NCI-H748 (cell line): ENCODE measurements around the gene KIF18B.
"Not testable (repeated sequence)": the region's sequence is repeated elsewhere in the genome, so short reads cannot be mapped to it uniquely, and the experiment has no call there.

ENCODE experiments used
- DNase-seq: peaks from one replicate; lab custom pipeline; 2025; ENCODE audit not compliant: unreplicated experiment; lab: John Stamatoyannopoulos, UW

KIF18B gene

DNA sequence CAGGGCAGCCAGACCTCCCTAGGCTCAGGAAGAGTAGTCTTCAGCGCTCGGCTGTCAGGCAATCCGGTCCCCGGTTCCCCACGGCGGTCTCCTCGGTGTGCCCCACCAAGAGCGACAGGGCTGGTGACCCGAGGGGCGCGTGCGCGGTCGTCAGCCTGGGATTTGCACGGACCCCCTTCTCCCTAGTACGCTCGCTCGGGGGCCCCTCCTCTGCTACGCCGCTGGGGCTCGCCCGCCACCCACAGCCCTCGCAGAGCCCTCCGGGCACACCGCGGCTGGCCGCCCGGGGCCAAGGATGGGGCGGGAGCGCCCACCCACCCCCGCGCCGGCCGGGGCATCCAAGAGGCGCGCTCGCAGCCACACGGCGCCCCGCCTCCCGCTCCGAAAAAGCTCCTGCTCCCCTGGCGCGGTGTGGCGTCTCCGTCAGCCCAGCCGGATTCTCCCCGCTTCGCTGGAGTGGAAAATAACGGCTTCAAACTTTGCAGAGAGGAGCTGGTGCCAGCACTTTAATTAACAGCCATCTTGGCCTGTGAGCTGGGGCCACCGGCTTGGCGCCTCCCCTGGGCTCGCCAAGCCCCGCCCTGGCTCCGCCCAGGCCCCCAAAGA is 22.7 kb upstream of the KIF18B start:
- DNase-seq: no peak

GRCh38 chr17:44969144-44969780 is 21.7 kb upstream of the KIF18B start:
- no peak for DNase-seq

DNA sequence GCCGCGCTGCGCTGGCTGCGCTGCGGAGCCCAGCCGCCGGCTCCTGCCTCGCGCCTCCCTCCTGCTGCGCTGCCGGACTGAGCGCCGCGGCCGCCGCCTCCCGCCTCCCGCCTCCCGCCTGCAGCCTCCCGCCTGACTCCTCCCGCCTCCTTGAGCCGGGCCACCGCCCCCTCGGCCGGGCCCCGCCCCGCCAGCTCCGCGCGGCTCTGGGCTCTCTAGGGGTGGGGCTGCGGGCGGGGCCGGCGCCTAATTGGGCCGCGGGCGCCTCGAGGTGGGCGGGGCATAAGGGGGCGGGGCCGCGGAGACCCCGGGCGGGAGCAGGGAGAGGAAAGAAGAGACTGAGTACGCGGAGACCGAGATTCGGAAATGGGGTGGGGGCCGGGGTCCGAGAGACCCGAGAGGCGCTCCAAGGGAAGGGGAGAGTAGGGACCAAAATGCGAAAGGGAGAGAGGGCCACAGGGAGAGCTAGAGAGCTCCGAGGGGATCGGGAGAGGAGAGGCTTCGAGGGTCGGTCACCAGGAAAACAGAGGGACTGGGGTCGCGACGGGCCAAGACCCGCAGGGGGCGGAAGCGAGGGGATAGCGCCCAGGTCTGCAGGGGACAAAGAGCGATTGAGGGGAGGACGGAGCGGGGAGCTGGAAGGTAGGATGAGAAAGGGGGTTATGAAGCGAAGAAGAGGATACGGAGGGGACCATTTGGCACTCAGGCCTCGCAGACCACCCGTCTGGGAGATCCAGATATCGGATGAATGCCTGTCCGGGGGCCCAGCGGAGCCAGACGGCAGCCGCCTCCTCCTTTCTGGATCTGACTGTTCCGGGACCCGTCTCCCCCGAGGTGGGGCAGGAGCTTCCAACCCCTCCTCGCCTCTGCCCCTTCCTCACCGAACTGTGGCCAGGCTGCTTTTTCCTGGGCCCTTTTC is 20.9 kb upstream of the KIF18B start, which contains the start of gene C1QL1:
TSS of gene C1QL1 (minus strand) at position 79 of the 919 bp plus-strand sequence. CDS start 255 bp downstream, outside the sequence.
- peak; percentile 92 for DNase-seq

DNA sequence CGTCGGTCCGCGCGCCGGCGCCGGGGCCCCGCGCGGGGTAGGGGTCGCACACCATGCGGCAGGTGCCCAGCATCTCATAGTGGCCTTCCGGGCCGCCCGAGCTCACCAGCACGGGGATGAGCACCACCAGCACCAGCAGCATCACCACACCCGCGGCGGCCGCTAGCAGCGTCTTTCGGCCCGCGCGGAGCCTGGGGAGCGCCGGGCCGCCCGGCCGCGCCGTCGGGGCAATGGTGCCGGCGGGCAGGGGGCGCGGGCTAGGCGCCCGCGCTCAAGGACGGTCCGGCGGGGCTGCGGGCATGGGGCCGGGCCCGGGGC is 20.3 kb upstream of the KIF18B start:
- DNase-seq: peak; percentile 54

DNA sequence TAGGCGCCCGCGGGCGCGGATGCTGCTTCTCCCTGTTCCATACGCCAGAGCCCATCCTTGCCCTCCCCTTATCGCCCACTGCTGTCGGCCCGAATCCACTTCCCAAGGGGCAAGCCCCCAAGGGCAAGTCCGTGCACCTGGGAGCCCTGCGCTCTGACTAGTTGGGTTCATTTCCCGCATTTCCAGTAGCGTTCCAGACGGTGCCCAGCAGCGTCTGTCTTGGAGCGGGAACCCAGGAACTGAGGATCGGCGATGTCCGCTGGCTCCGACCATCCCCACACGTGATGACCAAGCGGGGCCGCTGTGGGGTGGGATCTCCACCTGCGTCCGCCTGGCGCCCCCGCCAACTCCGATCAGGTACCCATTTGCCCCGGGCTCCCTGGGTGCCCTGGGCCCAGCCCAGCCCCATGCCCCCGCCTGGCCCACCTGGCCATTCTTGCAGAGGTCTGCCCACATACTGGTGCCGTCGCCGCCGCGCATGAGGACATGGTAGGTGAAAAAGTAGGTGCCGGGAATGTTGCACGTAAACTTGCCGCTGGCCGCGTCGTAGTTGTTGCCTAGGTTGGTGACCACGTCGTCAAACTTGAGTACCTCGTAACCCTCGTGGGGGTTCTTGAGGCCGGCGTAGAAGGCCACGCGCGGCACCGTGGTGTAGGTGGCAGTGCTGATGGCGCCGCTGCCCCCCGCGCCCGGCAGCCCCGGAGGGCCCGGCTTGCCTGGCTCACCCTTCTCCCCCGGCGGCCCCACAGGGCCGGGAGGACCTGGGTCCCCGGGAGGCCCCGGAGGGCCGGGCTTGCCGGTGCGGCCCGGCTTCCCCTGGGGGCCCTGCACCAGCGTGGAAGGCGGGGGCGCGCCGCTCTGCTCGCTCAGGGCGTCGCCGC is 19.7 kb upstream of the KIF18B start:
- DNase-seq: peak; percentile 65

DNA sequence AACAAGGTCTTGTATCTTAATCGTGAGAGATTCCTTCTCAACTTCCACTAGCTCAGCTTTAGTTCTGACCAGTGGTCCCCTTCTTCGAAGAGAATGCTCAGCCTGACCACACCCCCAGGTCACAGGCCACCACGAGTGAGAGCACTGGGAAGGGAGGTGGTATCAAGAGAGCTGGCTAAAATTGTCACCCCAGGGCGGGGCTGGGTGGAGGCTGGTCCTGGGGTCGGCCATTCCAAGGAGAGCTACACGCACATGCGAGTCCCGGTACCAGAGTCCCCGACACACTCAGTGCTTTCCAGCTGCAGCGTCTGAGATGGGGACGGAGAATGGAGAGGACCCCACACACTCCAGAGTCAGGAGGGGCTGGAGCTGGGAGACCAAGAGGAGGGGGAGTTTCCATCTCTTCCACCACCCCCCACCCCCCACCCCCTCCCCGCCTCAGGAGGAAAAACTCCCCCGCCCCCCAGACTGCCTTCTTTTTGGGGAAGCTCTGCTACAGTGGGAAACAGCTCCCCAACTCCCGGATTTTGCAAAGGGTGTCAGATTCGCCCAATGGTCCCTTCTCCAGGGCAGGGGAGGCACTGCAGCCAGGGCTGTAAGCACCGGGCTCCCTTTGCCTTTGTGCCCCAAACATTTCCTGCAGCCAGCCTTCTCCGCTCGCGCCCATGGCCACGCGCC is 18.9 kb upstream of the KIF18B start:
- no peak for DNase-seq

- no peak for DNase-seq
Measured at GRCh38 chr17:44965481-44966234, 18.1 kb upstream of the KIF18B start.

DNA sequence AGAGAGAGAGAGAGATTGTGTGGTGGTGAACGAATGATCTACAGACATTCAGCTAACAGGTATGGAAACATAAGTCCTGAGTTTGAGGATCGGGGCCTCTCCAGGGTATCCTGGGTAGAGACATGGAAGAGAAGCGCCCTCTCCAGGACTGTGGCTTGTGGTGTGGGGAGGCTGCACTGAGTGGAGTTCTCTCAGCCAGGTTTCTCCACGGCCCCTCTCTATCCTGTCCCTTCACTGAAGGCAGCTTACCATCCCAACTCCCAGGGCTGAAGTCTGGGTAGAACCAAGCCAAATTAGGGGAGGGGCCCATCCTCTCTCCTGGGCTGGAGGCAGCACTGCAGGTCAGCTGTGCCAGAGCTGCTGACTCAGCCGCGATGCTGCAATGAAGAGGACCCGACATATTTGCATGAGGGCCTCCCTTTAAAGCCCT is 14.4 kb upstream of the KIF18B start:
- DNase-seq: no peak

GRCh38 chr17:44960691-44961090 is 13.1 kb upstream of the KIF18B start:
- no peak for DNase-seq

DNA sequence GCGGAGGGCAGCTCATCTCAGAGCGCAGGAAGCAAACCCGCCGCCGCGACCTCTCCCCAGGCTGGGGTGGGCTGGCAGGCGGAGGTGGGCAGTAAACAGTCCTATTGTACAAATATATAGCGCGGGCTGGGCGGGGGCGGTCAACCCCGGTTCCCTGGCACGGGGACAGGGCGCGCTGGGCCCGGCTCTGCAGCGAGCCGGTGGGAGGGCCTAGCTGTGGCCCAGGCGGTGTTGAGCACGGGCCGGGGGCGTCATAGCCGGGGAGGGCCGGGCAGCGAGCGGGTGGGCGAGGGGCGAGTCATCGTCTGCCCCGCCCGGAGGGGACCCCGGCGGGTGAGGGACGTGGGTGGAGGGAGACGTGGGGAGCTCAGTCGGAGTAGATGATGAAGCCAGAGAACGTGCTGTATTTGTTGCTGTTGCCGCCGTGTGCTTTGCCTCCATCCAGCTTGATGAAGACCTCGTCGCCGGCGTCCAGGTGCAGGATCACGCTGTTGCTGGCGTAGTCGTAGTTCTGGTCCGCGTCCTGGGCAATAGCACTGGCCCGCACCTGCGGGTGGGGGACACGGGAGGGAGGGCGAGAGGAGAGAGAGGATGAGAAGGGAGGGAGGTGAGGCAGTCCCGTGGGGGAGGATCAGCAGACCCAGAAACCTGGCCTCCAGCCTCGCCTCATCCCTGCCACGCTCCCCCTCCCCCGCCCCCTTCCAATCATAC is 12.4 kb upstream of the KIF18B start:
- peak; percentile 17 for DNase-seq

- no peak for DNase-seq
Measured at GRCh38 chr17:44956998-44957981, 9.7 kb upstream of the KIF18B start.

DNA sequence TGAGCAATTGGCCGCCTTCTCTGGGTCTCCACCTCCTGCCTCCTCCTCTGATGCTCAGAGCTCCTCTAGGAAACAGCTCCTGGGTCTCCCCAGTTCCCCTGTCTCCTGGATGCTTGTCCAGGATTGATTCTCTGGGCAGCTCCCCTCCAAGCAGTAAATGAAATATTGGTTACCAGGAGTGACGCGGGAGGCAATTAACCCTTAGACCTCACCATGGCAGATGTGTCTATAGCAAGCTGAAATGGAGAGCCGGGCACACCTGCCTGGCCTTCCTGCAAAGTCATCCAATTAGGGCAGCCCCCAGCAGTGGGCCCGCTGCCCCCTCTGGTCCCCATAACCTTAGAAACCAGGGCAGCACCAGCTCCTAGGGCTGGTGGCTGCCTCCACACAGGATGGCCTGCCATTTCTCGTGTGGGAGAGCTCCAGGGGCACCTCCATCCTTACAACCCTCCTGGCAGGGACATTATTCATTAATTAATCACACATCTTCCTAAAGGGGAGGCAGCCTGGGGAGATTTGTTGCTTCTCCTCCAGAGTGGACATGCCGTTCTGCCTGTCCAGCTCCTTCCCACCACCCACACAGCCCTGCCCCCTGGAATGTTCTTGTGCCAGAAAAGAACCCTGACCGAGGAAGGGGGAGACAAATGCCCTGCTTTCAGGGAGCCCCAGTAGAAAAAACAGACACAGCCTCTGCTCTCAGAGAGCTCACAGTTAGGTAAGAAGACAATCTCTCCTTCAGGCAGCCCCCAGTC is 8.3 kb upstream of the KIF18B start:
- peak; percentile 37 for DNase-seq

GRCh38 chr17:44952946-44953475 is 5.4 kb upstream of the KIF18B start:
- DNase-seq: no peak

GRCh38 chr17:44948315-44948795 is 782 bp upstream of the KIF18B start:
- DNase-seq: no peak

- DNase-seq: not testable (repeated sequence)
Measured at GRCh38 chr17:44945652-44946051, 1.9 kb downstream of the KIF18B start.

GRCh38 chr17:44942456-44942855 is 5.1 kb downstream of the KIF18B start:
- no peak for DNase-seq
